Ovary (tissue), 9 donors: ENCODE measurements around the gene BIRC3. TPM values are rescaled to one million over a fixed set of nuclear protein-coding genes. Genes with fewer than 3 reads are reported as not detected.

Experiments
- DNase-seq, 5 donors: peaks; one replicate each; pipeline ENCODE4 v3.0.0-alpha.2; 2019 to 2020
- H3K27ac ChIP-seq, 2 donors: fragments of 200-600 bp; one replicate each; pipeline versions ENCODE4 v1.5.1 to v1.8.0; 2019 to 2022
- H3K27me3 ChIP-seq: fragments of 200-600 bp; one replicate; pipeline ENCODE4 v1.8.0; 2022
- H3K36me3 ChIP-seq: fragments of 200-600 bp; sonication (generic); one replicate; pipeline ENCODE4 v1.5.1; 2019
- H3K4me1 ChIP-seq: one replicate; pipeline ENCODE4 v1.8.1; 2013; ENCODE audit warnings: mild to moderate bottlenecking, moderate library complexity; ENCODE audit not compliant: insufficient read depth
- H3K4me3 ChIP-seq: fragments of 200-600 bp; sonication (generic); one replicate; pipeline ENCODE4 v1.5.1; 2017
- H3K9me3 ChIP-seq, 2 donors: fragments of 200-600 bp in 1 of 2; sonication (generic) in 1 of 2; one replicate each; pipeline versions ENCODE4 v1.5.1 to v1.8.1; 2013 to 2019; ENCODE audit warnings: mild to moderate bottlenecking in 1 of 2, moderate library complexity in 1 of 2
- EP300 ChIP-seq: sonication (generic); formaldehyde crosslinking; IDR thresholded peaks from one replicate; pipeline ENCODE4 v1.6.1; 2017; ENCODE audit warnings: antibody characterized with exemption
- POLR2A ChIP-seq: fragments of 450-650 bp; IDR thresholded peaks from one replicate; pipeline ENCODE4 v1.6.1; 2017; ENCODE audit warnings: antibody characterized with exemption, mild to moderate bottlenecking, moderate library complexity
- WGBS, 3 donors: extraction: QIAGEN DNeasy Blood & Tissue Kit in 1 of 3; methylation state at CpG; one replicate each; pipeline versions ENCODE4 v1.1.5 to v1.1.7; 2013 to 2017; 5-methylcytosine and 5-hydroxymethylcytosine counted together
- intact Hi-C, 4 donors: fragments of 100-400 bp; cut with DNase I; formaldehyde crosslinking; loops; one replicate each; pipeline versions ENCODE4 v1.11.0 to v1.15.1; 2022 to 2023
- polyA plus RNA-seq, 2 donors: library from polyadenylated mRNA; stranded (reverse); fragments of 200-250 nt in 1 of 2; fragments of 350-450 nt in 1 of 2; fragmentation: Illumina TruSeq in 1 of 2; extraction: RNeasy Lipid Tissue Mini Kit (QIAGEN cat#74804) in 1 of 2; gene quantifications; one replicate each; pipeline ENCODE4 v1.2.3, GENCODE V29; 2013 to 2014
- total RNA-seq, 7 donors: library from RNA; depleted of rRNA in 2 of 7; stranded (reverse); fragments of >200 nt in 2 of 7; fragmentation: NEBNext Ultra II Directional in 3 of 7; extraction: Animal tissue kit (Norgen Biotek cat#: 25700) in 3 of 7; gene quantifications; one replicate each; pipeline versions ENCODE4 v1.1.0 to v1.2.4, GENCODE V29; 2016 to 2023
- TF ChIP-seq, protein P1 (sequence below), 3 donors: fragments of 450-650 bp in 2 of 3; fragments of 200-600 bp in 1 of 3; IDR thresholded peaks; one replicate each; pipeline versions ENCODE4 v1.5.1 to v1.8.0; 2016 to 2022; ENCODE audit warnings: antibody characterized with exemption in 3 of 3, mild to moderate bottlenecking in 1 of 3
- donor health status: DM: no; HTN: no; CAD: no; lungs with moderate emphysema.
- donor health status: DM: no; HTN: no; CAD: no.
- donor health status: Bipolar disorder and iron deficiency.
- donor health status: DM: yes; HTN: yes; CAD: no.
- donor health status: DM: no; HTN: no; CAD: no.
- donor health status: DM: yes; HTN: yes; CAD: no.

The BIRC3 gene
- total and polyA plus RNA-seq, 9 donors: 1.9 to 111 (median 5.1) TPM

DNA sequence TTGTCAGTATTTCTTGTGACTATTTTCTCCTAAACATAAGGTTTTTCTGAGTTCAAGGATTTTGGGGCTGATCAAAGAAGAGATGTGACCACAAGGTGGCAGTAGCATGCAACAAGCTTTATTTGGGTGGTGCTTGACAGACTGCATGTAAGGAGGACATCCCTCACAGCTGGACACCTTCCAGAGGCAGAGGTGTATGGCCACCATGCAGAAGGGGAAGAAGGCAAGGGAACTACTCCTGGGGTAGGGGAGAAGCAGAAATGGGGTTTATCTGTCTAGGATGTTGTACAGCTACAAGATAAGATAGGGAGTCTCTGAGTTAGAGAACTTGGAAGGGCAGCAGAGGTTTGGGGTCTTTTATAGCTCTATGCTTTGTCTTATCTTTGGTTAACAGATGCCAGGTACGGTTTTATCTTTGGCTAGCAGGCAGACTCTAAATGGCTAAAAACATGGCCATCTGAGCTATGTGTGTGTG is 24.6 kb downstream of the BIRC3 start:
- 10 to 31% (median 14%) methylated on average over 1 of the region's 1 CpG for WGBS, 3 donors
- H3K4me1 ChIP-seq: peaks cover 2% of the 10 kb centered on the region
- intact Hi-C loops: loop anchor here (10.0 kb wide), 3 partner anchors 57 to 153 kb away; partner anchors contain the start of gene TMEM123 (in 1 of the 4)

GRCh38 chr11:102343809-102344208 is 26.5 kb downstream of the BIRC3 start:
- Histone ChIP-seq H3K4me1 (peaks cover 2% of the 10 kb centered on the region), H3K27ac (no peak overlapping the region), H3K36me3 (no peaks in the 10 kb centered on the region), H3K27me3 (no peaks in the 10 kb centered on the region), H3K4me3 (no peak overlapping the region), H3K9me3 (no peaks in the 10 kb centered on the region)
- TF ChIP-seq, protein P1, sequence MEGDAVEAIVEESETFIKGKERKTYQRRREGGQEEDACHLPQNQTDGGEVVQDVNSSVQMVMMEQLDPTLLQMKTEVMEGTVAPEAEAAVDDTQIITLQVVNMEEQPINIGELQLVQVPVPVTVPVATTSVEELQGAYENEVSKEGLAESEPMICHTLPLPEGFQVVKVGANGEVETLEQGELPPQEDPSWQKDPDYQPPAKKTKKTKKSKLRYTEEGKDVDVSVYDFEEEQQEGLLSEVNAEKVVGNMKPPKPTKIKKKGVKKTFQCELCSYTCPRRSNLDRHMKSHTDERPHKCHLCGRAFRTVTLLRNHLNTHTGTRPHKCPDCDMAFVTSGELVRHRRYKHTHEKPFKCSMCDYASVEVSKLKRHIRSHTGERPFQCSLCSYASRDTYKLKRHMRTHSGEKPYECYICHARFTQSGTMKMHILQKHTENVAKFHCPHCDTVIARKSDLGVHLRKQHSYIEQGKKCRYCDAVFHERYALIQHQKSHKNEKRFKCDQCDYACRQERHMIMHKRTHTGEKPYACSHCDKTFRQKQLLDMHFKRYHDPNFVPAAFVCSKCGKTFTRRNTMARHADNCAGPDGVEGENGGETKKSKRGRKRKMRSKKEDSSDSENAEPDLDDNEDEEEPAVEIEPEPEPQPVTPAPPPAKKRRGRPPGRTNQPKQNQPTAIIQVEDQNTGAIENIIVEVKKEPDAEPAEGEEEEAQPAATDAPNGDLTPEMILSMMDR (IDR thresholded peaks at IDR 0.05): no peak
- TF ChIP-seq POLR2A (no peak), EP300 (no peak)
- intact Hi-C loops: loop anchor here (10.0 kb wide), 3 partner anchors 59 to 151 kb away; partner anchors contain the start of gene TMEM123 (in 1 of the 4)
- no peak for DNase-seq
- 23 to 47% (median 44%) methylated on average over 1 of the region's 1 CpG for WGBS, 3 donors

More for the DNA sequence above, 24.6 kb downstream of the BIRC3 start:
- Histone ChIP-seq H3K27me3 (no peaks in the 10 kb centered on the region), H3K4me3 (no peak overlapping the region), H3K9me3 (no peaks in the 10 kb centered on the region), H3K27ac (no peak overlapping the region), H3K36me3 (no peaks in the 10 kb centered on the region)
- TF ChIP-seq EP300 (no peak), POLR2A (no peak)
- TF ChIP-seq, protein P1 (IDR thresholded peaks at IDR 0.05): peak; percentile 51 to 72 (median 72)
- DNase-seq: peak; percentile 47 to 81 (median 56)

DNA sequence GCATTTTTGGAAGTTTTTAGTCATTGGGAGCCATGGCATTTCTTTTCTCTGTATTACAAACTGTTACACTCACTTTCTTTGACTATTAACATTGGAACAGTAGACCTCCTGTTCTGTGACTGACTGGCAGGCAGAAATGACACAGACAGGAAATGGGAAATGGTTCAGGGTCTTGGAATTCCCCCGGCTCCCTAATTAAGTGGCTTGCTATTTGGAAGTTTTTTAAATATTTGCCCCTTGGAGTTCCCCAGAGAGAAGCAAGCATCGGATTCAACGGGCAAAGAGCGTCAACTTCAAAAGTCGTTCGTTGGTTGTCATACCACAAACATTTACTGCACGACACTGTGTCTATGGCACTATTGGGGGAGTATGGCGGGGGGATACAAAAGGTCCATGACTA is 28.6 kb downstream of the BIRC3 start:
- no peak for TF ChIP-seq EP300
- TF ChIP-seq POLR2A: no peak
- TF ChIP-seq, protein P1 (IDR thresholded peaks at IDR 0.05): no peak
- intact Hi-C loops: loop anchor here (10.0 kb wide), 3 partner anchors 61 to 149 kb away; partner anchors contain the start of gene TMEM123 (in 1 of the 4)
- Histone ChIP-seq H3K36me3 (no peaks in the 10 kb centered on the region), H3K4me1 (peaks cover 2% of the 10 kb centered on the region), H3K9me3 (no peaks in the 10 kb centered on the region), H3K4me3 (peak overlapping the region; percentile 62), H3K27ac (peak overlapping the region in 1 of 2 donors; percentile 99), H3K27me3 (no peaks in the 10 kb centered on the region)
- no peak for DNase-seq
- WGBS, 3 donors: 17 to 26% (median 18%) methylated on average over 8 of the region's 8 CpGs

DNA sequence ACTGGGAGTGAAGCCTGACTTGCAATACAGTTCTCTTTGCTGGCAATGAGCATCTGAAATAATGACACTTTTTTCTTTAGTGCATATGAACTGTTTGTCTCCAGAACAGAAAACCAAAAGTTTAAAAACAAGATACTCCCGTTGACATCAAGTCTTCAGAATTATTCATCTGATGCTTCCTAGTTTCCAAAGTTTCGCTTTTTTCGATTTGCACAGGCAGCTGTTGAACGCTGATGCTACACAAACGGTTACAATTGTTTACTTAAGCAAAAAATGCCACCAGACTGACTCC is 29.1 kb downstream of the BIRC3 start:
- no peaks in the 10 kb centered on the region for H3K9me3 ChIP-seq
- no peaks in the 10 kb centered on the region for H3K36me3 ChIP-seq
- peaks cover 2% of the 10 kb centered on the region for H3K4me1 ChIP-seq
- no peak for TF ChIP-seq POLR2A
- no peak for TF ChIP-seq EP300
- TF ChIP-seq, protein P1 (IDR thresholded peaks at IDR 0.05): no peak
- 0 to 1% (median 1%) methylated on average over 5 of the region's 5 CpGs for WGBS, 3 donors
- H3K4me3 ChIP-seq: peak overlapping the region; percentile 62
- no peak for DNase-seq
- H3K27me3 ChIP-seq: no peaks in the 10 kb centered on the region
- intact Hi-C loops: loop anchor here (10.0 kb wide), 3 partner anchors 62 to 148 kb away; partner anchors contain the start of gene TMEM123 (in 1 of the 4)
- peak overlapping the region; percentile 98 to 99 for H3K27ac ChIP-seq
